Medulla oblongata (tissue), 1 donor: ENCODE measurements around the gene FAM107B.
A peak's percentile ranks its signal among the peaks of the same experiment; 100 is the strongest.

Source experiments
- DNase-seq: peaks from one replicate; pipeline ENCODE4 v3.0.0-alpha.2; 2015; ENCODE audit errors: extremely low spot score

The FAM107B gene

GRCh38 chr10:14776546-14776945 lies 1.8 kb upstream of the FAM107B start:
- no peak for DNase-seq

DNA sequence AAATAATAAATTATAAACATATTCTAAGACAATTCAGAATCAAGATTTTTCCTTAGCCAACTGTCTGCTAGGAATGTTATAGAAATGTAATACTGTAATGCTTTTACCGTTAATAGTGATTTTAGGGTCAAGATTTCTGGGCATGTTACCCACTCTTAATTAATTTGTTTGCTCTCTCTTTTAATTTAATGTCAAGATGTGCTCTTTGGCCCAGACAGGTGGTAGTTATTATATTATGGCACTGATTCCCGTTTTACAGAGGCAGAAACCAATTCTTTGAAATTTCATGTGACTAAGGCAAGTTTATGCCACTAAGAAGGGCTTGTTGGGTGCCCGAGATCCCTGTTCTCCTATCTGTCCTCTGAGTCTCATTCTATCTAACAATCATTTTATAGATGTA lies 959 bp upstream of the FAM107B start:
- DNase-seq = no peak

DNA sequence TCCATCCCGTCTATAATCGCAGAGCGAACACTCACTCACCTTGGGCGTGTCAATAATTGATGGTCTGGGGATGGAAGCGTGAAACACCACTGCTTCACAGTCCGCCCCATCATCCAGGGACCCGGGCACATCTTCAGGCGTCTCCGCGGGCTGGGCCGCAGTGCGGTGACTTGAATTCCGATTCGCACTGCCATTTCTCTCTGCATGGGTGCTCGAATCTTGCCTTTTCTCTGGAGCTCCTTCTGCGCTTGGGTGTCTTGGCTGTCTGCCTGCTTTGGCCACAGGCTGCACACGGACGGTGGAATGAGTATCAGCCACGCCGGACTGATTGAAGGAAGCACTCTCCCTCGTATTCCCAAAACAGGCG lies 500 bp downstream of the FAM107B start:
- no peak for DNase-seq

DNA sequence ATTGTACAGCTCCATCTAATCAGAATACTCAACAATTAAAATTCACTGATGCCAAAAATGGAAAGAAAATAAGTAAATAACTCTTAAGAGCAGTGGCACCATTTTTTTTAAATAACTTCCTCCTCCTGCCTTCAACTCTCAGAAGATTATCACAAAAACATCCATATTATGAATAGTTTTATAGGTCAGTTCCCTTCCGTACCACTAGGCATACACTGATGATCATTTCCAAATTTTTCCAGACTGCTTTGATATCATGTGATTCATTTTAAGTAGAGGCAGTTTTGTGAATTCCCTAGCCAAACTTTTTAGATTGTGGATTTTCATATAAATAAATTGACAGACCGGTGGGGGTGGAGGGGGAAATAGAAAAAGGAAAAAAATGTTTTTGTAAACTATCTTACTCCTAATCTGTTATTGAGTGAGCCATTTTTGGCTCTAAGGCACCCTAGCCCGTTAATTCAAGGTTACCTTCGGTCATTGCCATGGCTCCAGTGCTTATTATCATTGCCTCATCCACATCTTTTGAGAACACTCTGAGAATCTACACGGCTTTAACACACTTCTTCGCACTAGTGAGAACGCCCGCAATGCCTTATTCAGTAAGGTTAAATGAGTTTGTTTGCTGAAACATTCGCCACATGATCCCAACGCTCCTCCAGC lies 1.0 kb downstream of the FAM107B start:
- no peak for DNase-seq

- no peak for DNase-seq
Observed at GRCh38 chr10:14772399-14772798, 2.3 kb downstream of the FAM107B start.

GRCh38 chr10:14770927-14771326 lies 3.8 kb downstream of the FAM107B start:
- DNase-seq = no peak

GRCh38 chr10:14761372-14761771 lies 13.3 kb downstream of the FAM107B start:
- DNase-seq = no peak

DNA sequence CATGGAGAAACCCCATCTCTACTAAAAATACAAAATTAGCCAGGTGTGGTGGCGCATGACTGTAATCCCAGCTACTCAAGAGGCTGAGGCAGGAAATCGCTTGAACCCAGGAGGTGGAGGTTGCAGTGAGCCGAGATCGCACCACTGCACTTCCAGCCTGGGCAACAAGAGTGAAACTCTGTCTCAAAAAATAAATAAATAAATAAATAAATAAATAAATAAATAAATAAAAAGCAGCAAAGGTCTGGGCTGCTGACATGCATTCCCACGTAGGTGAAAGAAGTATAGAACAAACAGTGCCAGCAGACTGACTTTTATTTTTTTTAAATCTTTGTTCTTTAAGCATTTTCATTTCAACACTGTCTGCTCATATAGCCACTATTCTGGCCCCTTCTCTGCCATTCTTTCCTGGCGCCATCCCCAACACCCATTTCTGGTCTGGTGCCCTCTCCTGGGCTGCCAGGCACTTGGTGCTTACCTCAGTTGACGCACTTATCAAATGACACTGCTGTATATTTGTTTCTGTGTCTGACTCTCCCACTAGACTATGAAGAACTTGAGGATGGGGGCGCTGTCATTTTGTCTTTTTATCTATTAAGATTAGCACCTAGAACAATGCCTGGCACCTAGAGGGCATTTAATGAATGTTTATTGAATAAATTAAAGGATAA lies 15.6 kb downstream of the FAM107B start:
- no peak for DNase-seq

- no peak for DNase-seq
Observed at GRCh38 chr10:14758451-14758850, 16.2 kb downstream of the FAM107B start.

- no peak for DNase-seq
Observed at GRCh38 chr10:14757986-14758385, 16.7 kb downstream of the FAM107B start.

DNA sequence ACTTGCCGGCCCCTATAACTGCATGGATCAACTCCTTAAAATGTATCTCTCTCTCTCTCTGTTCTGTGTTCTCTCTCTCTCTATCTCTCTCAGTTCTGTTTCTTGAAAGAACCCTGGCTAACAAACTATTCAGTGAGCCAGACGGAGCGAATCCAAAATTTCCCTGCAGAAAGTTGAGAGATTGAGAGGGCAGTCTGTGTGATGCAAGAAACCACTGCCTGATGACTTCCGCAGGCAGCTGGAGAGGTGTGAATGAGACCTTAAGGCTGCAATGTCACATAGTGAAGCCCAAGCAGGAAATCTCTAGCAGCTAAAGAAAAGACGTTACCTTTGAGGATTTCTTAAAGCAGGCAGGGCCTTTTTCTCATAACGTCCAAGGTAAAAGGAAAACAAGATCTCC lies 17.3 kb downstream of the FAM107B start:
- no peak for DNase-seq

DNA sequence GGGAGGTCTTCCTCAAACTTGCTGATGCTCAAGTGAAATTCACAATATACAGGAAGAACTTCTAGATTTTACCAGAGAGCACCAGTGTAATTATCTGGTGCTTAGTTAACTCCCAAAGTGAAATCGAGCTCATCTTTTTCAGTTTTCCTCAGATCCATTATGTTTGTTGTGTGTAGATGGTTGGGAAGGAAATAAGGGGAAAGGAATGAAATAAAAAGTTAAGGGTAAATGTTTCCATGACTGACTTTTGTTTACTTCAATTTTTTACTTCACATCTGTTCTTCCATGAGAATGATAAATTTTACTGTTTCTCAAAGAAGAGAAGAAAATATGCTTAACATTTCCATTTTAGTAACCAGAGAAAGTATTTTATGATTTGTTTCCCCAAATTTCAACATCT lies 21.3 kb downstream of the FAM107B start:
- no peak for DNase-seq

GRCh38 chr10:14751921-14752320 lies 22.8 kb downstream of the FAM107B start:
- DNase-seq = peak; percentile 21

- peak; percentile 65 for DNase-seq
Observed at GRCh38 chr10:14751014-14751896, 23.4 kb downstream of the FAM107B start.

- peak; percentile 23 for DNase-seq
Observed at GRCh38 chr10:14749070-14749809, 25.5 kb downstream of the FAM107B start.

DNA sequence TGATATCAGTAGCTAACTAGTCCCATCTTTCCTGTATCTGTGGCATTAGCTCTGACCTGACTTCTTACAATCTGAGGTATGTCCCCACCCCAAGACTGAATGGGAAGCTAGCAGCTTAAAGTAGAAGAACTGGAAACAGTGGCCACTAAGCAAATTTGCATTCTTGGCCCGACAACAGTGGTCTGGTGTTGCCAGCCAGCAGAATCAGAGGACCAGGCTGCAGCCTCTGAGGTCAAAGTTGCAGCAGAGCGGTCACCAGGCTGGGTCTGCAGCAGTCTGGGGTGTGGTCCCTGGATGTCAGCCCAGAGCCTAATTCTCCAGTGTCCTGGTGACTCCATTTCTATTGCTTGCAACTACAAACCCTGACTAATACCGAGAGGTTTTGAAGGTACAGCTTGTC lies 26.3 kb downstream of the FAM107B start:
- no peak for DNase-seq

DNA sequence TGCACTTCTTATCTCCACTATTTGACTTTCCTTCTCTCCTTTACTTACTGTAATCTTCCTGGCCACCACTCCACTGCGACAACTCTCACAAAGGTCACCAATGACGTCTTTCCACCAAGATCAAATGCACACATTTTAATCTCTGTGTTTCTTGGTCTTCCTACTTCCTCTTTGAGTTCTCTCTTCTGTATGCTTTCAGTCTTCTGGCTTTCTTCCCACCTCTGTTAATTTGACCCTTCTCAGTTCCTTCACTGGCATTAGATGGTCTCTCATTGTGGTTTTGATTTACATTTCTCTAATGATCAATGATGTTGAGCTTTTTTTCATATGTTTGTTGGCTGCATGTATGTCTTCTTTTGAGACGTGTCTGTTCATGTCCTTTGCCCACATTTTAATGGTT lies 31.9 kb downstream of the FAM107B start:
- DNase-seq = peak; percentile 59

- no peak for DNase-seq
Observed at GRCh38 chr10:14742382-14742781, 32.3 kb downstream of the FAM107B start.

GRCh38 chr10:14740684-14741247 lies 33.9 kb downstream of the FAM107B start:
- peak; percentile 41 for DNase-seq

DNA sequence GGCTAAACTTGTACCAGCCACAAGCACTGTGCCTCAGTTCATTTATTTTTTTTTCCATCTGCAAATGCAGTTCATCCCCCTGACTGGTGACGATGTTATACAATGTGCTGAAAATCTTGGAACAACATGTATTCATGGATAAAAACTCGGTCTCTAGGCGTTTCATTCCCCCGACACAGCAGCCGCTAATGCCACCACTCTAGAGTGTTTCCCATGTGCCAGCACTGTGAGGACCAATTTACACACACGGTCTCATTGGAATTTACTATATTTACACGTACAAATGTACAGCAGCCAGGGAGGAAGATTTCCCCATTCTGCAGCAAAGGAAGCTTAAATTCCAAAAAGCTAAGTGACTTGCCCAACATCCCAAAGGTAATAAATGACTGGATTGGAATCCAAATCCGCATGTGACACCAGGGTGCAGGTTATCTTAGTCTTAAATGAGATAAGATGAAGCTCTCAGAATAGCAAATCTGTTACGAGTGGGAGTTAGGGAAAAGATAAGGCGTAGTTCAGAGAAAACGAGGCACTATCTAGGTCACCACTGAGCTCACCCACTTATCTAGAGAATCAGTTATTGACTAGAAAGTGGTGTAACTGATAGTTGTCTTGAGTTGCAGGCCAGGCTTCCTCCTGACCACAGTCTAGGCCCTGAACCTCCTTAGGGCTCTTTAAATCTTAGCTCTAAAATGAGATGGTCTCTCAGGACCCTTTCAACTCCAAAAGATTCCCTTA lies 36.7 kb downstream of the FAM107B start:
- no peak for DNase-seq

DNA sequence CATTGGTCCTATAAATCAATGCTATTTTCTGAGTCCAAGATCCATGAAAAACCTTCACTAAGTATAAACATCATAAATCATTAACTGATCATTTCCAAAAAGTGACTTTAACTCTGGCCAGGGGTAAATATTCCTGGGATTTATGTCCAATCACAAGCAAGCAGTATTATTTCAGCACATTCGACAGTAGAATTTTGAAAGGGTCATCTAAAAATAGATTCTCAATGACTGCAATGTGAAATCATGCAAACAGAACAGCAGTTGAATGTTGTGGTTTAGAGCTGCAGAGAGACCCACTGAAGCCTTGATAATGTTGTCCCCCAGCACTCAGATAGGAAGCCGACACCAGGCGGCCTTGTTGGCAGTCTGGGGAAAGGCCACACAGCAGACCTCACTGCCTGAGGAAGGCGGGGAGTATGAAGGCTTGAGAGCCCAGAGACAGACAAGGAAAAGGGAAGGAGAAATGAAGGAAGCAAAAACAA lies 38.1 kb downstream of the FAM107B start:
- DNase-seq = peak; percentile 34
